Measurements from ENCODE around the gene PCDHB1.
"Not testable (repeated sequence)": the region's sequence is repeated elsewhere in the genome, so short reads cannot be mapped to it uniquely, and the experiment has no call there.

PCDHB1 gene

DNA sequence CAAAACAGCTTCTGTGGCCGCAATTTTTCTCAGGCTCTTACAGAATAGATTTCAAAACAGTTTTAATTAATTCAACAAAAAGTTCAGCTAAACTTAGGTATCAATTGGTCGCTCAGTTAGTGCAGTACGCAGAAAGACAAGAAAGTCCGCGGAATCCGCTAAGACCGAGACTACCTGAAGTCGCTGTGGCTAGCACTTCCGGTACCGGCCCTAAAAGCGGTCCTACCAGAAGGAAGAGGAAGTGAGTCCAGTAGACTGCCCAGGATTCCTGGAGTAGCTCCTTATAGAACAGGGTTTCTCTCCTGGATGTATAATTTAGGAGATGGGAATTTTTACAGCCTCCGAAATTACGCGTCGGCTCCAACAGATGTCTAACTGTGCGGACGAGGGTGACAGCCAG lies 26.7 kb downstream of the PCDHB1 start:
- DNase-seq, result no peak

DNA sequence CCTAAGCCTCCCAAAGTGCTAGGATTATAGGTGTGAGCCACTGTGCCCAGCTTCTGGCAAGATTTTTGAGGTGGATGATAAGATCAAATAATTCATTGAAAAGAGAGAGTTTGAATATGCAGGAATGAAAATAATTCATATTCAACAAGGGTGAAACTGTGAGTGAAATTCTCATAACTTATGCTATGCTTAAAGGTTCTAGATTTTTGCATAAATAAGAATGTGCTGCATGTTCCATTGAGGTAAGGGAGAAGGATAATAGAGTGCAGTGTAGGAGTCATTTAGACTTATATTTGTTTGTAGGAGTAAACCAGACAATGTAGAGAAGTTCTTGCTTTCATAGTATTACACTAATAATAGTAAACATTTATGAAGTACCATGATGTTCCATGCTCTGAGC lies 31.1 kb downstream of the PCDHB1 start:
- DNase-seq, result no peak

DNA sequence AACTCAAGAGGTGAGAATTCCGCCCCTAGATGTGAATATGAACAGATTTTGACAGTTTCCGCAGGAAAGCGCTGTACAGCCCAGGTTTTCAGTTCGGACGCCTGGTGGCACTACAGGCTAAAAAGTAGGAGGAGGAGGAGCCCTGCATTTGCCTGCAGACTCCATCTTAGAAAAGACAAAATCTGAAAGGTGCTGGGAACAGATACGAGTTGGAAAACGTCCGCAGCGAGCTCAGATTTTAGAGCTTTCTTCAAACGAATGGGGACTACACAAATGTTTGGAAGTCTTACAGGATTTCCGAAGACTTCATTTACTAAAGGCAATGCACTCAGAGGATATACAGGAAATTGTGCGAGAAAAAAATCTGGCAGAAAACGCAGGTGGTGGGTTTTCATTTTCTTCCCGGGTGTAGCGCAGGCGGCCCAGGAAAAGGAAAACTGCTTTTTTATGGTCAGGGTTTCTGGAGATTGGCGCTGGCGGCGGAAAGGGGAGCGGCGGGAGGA lies 33.4 kb downstream of the PCDHB1 start:
- peak; percentile 57 to 83 (median 80) for DNase-seq

DNA sequence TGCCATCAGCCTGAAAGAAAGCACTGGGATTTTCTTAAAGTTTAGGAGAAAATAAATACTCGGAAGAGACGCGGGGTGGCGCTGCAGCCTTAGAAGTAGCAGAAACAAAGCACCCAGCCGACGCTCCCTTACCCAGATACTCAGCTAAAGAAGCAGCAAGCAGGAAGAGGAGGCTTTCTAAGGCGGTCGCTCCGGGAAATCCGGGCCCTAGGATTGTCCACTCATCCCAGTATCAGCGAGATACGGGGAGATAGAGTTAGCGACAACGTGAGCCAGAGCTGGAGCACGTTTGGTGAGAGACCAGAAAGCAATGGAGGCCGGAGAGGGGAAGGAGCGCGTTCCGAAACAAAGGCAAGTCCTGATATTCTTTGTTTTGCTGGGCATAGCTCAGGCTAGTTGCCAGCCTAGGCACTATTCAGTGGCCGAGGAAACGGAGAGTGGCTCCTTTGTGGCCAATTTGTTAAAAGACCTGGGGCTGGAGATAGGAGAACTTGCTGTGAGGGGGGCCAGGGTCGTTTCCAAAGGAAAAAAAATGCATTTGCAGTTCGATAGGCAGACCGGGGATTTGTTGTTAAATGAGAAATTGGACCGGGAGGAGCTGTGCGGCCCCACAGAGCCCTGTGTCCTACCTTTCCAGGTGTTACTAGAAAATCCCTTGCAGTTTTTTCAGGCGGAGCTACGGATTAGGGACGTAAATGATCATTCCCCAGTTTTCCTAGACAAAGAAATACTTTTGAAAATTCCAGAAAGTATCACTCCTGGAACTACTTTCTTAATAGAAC lies 43.5 kb downstream of the PCDHB1 start, which contains the start of gene PCDHB2:
TSS of gene PCDHB2 (plus strand) at position 135 of the 782 bp plus-strand sequence. CDS start at position 311, 176 bp downstream.
- no peak for DNase-seq

DNA sequence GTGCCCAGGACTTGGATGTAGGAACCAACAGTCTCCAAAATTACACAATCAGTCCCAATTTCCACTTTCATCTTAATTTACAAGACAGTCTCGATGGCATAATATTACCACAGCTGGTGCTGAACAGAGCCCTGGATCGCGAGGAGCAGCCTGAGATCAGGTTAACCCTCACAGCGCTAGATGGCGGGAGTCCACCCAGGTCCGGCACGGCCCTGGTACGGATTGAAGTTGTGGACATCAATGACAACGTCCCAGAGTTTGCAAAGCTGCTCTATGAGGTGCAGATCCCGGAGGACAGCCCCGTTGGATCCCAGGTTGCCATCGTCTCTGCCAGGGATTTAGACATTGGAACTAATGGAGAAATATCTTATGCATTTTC lies 44.1 kb downstream of the PCDHB1 start:
- no peak for DNase-seq

DNA sequence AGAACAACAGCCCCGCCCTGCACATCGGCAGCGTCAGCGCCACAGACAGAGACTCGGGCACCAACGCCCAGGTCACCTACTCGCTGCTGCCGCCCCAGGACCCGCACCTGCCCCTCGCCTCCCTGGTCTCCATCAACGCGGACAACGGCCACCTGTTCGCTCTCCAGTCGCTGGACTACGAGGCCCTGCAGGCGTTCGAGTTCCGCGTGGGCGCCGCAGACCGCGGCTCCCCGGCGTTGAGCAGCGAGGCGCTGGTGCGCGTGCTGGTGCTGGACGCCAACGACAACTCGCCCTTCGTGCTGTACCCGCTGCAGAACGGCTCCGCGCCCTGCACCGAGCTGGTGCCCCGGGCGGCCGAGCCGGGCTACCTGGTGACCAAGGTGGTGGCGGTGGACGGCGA lies 45.0 kb downstream of the PCDHB1 start:
- DNase-seq, result not testable (repeated sequence)

DNA sequence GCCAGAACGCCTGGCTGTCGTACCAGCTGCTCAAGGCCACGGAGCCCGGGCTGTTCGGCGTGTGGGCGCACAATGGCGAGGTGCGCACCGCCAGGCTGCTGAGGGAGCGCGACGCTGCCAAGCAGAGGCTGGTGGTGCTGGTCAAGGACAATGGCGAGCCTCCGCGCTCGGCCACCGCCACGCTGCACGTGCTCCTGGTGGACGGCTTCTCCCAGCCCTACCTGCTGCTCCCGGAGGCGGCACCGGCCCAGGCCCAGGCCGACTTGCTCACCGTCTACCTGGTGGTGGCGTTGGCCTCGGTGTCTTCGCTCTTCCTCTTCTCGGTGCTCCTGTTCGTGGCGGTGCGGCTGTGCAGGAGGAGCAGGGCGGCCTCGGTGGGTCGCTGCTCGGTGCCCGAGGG lies 45.4 kb downstream of the PCDHB1 start:
- DNase-seq, result not testable (repeated sequence)

DNA sequence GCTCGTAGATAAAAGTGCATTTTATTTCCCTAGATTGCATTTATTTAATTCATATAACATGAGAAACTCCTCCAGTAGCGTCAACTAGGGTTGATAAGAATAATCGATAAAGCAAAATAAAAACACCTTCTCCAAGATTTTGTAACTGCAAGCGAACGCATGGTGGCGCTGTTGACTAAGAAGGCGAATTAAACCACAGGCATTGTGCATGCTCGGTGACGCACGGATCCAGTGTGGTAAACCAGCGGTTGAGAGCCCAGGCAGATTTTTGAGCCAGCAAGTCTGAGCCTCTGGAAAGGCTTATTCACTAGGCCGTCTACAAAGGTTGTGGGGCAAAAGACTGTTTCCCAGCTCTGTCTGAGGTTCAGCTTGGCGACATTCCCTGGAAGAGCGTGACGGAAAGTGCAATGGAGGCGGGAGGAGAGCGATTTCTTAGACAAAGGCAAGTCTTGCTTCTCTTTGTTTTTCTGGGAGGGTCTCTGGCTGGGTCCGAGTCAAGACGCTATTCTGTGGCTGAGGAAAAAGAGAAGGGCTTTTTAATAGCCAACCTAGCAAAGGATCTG lies 49.1 kb downstream of the PCDHB1 start, which contains the start of gene PCDHB3:
TSS of gene PCDHB3 (plus strand) at position 231 of the 563 bp plus-strand sequence. CDS start at position 408, 177 bp downstream.
- DNase-seq, result no peak

DNA sequence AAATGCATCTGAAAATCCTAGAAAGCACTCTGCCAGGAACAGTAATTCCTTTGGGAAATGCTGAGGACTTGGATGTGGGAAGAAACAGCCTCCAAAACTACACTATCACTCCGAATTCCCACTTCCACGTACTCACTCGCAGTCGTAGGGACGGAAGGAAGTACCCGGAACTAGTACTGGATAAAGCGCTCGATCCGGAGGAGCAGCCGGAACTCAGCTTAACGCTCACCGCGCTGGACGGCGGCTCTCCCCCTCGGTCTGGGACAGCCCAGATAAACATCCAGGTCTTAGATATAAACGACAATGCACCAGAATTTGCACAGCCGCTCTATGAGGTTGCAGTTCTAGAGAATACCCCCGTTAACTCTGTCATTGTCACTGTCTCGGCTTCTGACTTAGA lies 49.9 kb downstream of the PCDHB1 start:
- no peak for DNase-seq

DNA sequence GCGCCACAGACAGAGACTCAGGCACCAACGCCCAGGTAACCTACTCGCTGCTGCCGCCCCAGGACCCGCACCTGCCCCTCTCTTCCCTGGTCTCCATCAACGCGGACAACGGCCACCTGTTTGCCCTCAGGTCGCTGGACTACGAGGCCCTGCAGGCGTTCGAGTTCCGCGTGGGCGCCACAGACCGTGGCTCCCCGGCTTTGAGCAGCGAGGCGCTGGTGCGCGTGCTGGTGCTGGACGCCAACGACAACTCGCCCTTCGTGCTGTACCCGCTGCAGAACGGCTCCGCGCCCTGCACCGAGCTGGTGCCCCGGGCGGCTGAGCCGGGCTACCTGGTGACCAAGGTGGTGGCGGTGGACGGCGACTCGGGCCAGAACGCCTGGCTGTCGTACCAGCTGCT lies 50.9 kb downstream of the PCDHB1 start:
- not testable (repeated sequence) for DNase-seq

DNA sequence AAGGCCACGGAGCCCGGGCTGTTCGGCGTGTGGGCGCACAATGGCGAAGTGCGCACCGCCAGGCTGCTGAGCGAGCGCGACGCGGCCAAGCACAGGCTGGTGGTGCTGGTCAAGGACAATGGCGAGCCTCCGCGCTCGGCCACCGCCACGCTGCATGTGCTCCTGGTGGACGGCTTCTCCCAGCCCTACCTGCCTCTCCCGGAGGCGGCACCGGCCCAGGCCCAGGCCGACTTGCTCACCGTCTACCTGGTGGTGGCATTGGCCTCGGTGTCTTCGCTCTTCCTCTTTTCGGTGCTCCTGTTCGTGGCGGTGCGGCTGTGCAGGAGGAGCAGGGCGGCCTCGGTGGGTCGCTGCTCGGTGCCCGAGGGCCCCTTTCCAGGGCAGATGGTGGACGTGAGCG lies 51.3 kb downstream of the PCDHB1 start:
- not testable (repeated sequence) for DNase-seq

DNA sequence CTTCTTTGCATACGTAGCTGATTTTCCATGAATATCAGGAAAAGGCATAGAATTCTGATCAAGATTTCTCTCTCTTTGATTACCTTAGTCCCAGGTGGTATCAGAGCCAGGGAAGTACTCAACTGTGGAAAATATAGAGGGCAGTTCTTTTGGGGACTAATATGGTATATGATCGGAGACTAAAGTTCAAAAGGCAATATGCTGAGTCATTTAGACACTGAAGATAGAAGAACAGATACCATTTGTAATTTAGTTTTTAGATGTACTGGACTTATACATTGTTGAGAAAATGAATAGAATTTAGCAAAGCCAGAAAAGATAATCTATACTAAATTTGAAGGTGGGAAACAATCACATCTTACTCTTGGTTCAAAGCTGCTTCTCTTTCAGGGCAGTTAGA lies 54.2 kb downstream of the PCDHB1 start:
- no peak for DNase-seq

All from NCI-H1417 (cell line).